Activated CD4-positive, alpha-beta T cell treated with anti-CD3 and anti-CD28 coated beads, Interleukin-2, amount 50 U/mL, for 4 hours (primary cell): ENCODE results near the gene RPF1.
"Not testable (repeated sequence)": the region's sequence is repeated elsewhere in the genome, so short reads cannot be mapped to it uniquely, and the experiment has no call there.

Experiments
- DNase-seq, 2 experiments: peaks; one replicate each; pipeline ENCODE4 v3.0.0-alpha.2; 2020

Gene RPF1

GRCh38 chr1:84493747-84494146 lies 14.7 kb downstream of the RPF1 start:
- no peak for DNase-seq

DNA sequence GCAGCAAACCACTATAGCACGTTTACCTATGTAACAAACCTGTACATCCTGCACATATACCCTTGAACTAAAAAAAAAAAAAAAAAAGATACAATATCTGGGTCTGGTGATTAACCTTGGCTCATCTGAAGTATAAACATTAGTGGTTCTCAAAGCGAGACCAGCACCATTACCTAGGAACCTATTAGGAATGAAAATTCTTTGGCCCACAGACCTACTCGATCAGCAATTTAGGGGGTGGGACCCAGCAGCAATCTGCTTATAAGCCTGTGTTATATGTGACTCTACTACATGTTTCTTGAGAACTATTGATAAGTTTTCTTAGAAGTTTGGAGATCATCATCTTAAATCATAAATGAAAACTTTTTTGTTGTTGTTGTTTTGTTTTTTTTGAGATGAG lies 17.4 kb downstream of the RPF1 start:
- no peak for DNase-seq

GRCh38 chr1:84497631-84498275 lies 18.7 kb downstream of the RPF1 start:
- DNase-seq = no peak

GRCh38 chr1:84502927-84503326 lies 23.9 kb downstream of the RPF1 start:
- no peak for DNase-seq

GRCh38 chr1:84504580-84505492 lies 25.8 kb downstream of the RPF1 start:
- no peak for DNase-seq

DNA sequence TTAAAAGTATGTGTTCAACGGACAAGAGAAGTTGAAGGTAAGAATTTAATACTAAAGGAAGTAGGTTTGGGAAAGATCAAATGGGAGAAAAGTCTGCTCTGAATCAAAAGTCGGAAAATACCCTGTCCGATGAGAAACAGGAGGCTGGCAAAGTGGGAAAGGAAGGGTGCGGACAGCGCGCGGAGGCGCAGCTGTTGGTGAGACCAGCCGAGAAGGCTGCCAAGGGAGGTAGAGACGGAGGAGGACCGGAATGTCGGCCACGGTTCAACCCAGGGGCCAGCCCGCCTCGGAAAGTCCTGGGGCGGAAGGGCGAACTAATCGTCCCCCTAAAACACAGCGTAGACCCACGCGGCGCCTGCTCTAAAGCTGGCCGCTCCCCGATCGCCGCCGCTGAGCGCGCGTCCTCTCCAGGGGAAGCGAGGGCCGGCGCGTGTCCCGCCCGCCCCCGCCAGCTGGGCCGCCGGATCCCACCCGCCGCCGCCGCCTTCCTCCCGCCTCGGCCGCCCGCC lies 26.5 kb downstream of the RPF1 start:
- DNase-seq = no peak

- peak; percentile 97 for DNase-seq
Measured at GRCh38 chr1:84506002-84506728, 27.1 kb downstream of the RPF1 start, which contains the start of the genes GNG5 and SPATA1. GNG5 (minus strand) TSS chr1:84506581; CDS start chr1:84506091, 490 bp downstream. SPATA1 (plus strand) TSS chr1:84506386; CDS start chr1:84516360, 9,974 bp downstream.

- no peak for DNase-seq
Measured at GRCh38 chr1:84506729-84507453, 27.8 kb downstream of the RPF1 start.

- not testable (repeated sequence) for DNase-seq
Measured at GRCh38 chr1:84507887-84508286, 28.8 kb downstream of the RPF1 start.

DNA sequence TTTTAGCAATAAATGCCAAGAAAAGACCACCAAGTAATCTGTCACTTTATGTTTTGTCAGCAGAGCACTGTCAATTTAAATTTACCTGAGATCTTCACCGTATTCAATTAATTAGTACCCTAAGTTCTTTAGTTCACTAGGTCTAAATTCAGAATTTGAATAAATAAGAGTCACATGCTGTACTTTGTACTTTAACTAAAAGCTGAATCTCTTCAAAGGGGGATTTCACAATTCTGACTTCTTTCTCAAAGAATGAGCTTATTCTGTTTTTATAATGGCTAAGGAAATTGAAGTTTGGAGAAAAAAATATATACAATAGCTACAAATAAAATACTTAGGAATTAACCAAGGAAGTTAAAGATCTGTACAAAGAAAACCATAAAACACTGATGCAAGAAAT lies 29.4 kb downstream of the RPF1 start:
- DNase-seq = no peak

- no peak for DNase-seq
Measured at GRCh38 chr1:84509029-84509428, 30.0 kb downstream of the RPF1 start.

- DNase-seq = no peak
Measured at GRCh38 chr1:84510165-84510564, 31.1 kb downstream of the RPF1 start.

DNA sequence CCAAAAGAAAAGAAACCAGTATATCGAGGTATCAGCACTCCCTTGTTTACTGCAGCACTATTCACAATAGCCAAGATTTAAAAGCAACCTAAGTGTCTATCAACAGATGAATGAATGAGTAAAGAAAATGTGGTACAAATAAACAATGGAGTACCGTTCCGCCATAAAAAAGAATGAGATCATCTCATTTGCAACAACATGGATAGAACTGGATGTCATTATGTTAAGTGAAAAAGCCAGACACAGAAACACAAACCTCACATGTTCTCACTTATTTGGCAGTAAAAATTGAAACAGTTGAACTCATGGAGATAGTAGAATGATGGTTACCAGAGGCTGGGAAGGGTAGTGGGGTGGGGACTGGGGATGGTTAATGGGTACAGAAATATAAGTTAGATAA lies 31.6 kb downstream of the RPF1 start:
- DNase-seq = no peak

DNA sequence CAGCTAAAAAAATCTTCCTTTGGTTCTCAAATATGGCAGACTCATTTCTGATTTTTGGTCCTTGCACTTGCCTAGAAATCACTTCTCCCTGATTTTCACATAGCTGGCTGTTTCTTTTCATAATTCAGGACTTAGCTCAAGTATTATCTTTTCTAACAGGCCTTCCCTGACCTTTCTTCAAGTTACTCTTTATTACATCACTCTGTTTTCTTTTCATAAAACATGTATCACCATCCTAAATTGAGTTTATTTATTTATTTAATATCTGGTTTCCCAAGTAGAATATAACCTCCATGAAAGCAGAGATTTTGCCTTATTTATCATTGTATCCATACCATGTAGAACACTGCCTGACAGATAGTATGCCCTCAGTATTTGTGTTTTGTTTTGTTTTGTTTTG lies 45.5 kb downstream of the RPF1 start:
- no peak for DNase-seq

GRCh38 chr1:84525779-84526178 lies 46.7 kb downstream of the RPF1 start:
- no peak for DNase-seq

DNA sequence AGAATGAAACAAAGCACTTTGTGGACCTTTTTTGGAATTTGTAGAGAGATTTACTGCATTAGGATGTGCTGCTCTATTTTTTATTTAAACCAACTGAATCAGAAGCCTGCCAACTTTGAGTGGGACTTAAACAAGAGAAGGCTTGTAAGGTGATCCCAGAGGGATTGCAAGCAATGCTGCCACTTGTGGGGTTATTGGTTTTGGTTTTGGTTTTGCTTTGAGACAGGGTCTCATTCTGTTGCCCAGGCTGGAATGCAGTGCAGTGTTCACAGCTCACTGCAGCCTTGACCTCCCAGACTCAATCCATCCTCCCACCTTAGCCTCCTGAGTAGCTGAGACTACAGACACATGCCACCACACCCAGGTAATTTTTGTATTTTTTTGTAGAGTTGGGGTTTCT lies 59.5 kb downstream of the RPF1 start:
- no peak for DNase-seq

DNA sequence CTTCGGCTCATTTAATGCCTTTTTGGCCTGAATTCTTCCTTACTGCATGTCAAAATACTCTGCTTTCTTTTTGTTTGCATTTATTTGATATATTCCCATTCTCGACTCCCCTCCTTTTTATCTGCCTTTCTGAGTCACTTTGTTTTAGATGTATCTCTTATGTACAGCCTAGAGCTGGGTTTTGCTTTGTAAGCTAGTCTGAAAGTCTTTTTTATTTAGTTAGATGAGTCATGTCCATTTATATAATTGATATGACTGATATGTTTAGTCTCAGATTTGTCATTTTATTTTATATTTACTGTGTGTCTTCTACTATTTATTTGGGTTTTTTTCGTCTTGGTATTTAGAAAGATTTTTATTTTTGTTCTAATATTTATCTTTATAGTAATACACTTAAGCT lies 60.9 kb downstream of the RPF1 start:
- DNase-seq = no peak

DNA sequence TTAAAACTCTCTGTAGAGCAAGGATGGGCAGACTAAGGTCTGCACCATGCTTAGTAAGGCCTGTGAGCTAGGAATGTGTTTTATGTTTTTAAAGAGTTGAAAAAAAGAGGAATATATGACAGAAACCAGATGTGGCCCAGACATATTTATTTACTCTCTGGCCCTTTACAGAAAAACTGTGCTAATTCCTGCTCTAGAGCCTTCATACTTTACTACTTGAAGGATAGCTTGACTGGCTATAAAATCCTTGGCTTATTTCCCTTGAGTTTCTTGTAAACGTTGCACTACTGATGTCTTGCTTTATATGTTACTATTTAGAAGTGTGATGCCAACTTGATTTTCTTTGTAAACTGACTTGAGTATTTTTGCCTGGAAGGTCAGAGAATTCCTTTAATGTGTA lies 61.7 kb downstream of the RPF1 start:
- no peak for DNase-seq

GRCh38 chr1:84541679-84542078 lies 62.6 kb downstream of the RPF1 start:
- no peak for DNase-seq
